Vein endothelial cell (primary cell): ENCODE results near the gene NOSTRIN. TPM values are rescaled to one million over a fixed set of nuclear protein-coding genes. Genes with fewer than 3 reads are reported as not detected.

Source experiments
- total RNA-seq: library from RNA; depleted of rRNA; stranded (reverse); fragments of >200 nt; gene quantifications from 2 replicates; pipeline ENCODE4 v1.2.3, GENCODE V29; 2012

The NOSTRIN gene
- total RNA-seq: 0.65 and 9.6 TPM in 2 replicates

GRCh38 chr2:168801961-168802858 is at the start of gene NOSTRIN:
TSS of gene NOSTRIN (plus strand) at chr2:168802637. CDS start at chr2:168802647, 10 bp downstream.

GRCh38 chr2:168890006-168890782 is 87.8 kb downstream of the NOSTRIN start, which contains the start of gene SPC25:
TSS of gene SPC25 (minus strand) at chr2:168890430. CDS start at chr2:168889519, 911 bp downstream.

GRCh38 chr2:168901003-168901402 is 98.6 kb downstream of the NOSTRIN start, which contains the start of gene G6PC2:
TSS of gene G6PC2 (plus strand) at chr2:168901291. CDS start at chr2:168901332, 41 bp downstream.

Other genes with a start within 250 kb of the NOSTRIN start
- gene SPC25, start 87.8 kb downstream of the NOSTRIN start, total RNA-seq: 3.6 and 6.4 TPM in 2 replicates
- gene G6PC2, start 98.7 kb downstream of the NOSTRIN start, total RNA-seq: not detected in 2 replicates
- gene ABCB11, start 228.7 kb downstream of the NOSTRIN start, total RNA-seq: 0.57 and 0.98 TPM in 2 replicates